KBM-7 (cell line): ENCODE results near the gene RNF111.
"Not testable (repeated sequence)": the region's sequence is repeated elsewhere in the genome, so short reads cannot be mapped to it uniquely, and the experiment has no call there.

ENCODE experiments used
- DNase-seq: peaks from one replicate; pipeline ENCODE4 v3.0.0-alpha.2; 2015
- in situ Hi-C: fragments of 300-500 bp; cut with MboI; formaldehyde crosslinking; loops from 2 replicates; pipeline ENCODE4 v1.14.3; 2020; ENCODE audit warnings: low sequenced_read_pairs, low pct_unique_long_range_greater_than_20kb, mixed read lengths

Gene RNF111

GRCh38 chr15:59116141-59116540, 128.7 kb downstream of the RNF111 start:
- no peak for DNase-seq
- in situ Hi-C loops: no loop called here

GRCh38 chr15:59116771-59117170, 129.3 kb downstream of the RNF111 start:
- no peak for DNase-seq
- in situ Hi-C loops: no loop called here

- in situ Hi-C loops: no loop called here
- DNase-seq: no peak
Measured at GRCh38 chr15:59119625-59120024, 132.2 kb downstream of the RNF111 start.

- in situ Hi-C loops: no loop called here
Measured at GRCh38 chr15:59120937-59121336, 133.5 kb downstream of the RNF111 start.

GRCh38 chr15:59124261-59124660, 136.8 kb downstream of the RNF111 start:
- in situ Hi-C loops: no loop called here
- DNase-seq: no peak

More at GRCh38 chr15:59120937-59121336, 133.5 kb downstream of the RNF111 start:
- DNase-seq: no peak

- DNase-seq, in situ Hi-C loops: not testable (repeated sequence)
Measured at GRCh38 chr15:59125683-59126082, 138.2 kb downstream of the RNF111 start.

- in situ Hi-C loops: not testable (repeated sequence)
- peak; percentile 66 for DNase-seq
Measured at GRCh38 chr15:59127255-59127654, 139.8 kb downstream of the RNF111 start.

- in situ Hi-C loops: no loop called here
- DNase-seq: no peak
Measured at GRCh38 chr15:59131456-59131855, 144.0 kb downstream of the RNF111 start.

- DNase-seq: no peak
- in situ Hi-C loops: no loop called here
Measured at GRCh38 chr15:59131969-59132562, 144.6 kb downstream of the RNF111 start.

- in situ Hi-C loops: no loop called here
- no peak for DNase-seq
Measured at GRCh38 chr15:59133929-59134427, 146.5 kb downstream of the RNF111 start.

GRCh38 chr15:59137566-59137965, 150.1 kb downstream of the RNF111 start:
- no peak for DNase-seq
- in situ Hi-C loops: no loop called here

GRCh38 chr15:59138243-59138642, 150.8 kb downstream of the RNF111 start:
- in situ Hi-C loops: no loop called here
- peak; percentile 81 for DNase-seq

- no peak for DNase-seq
- in situ Hi-C loops: no loop called here
Measured at GRCh38 chr15:59140422-59141226, 153.2 kb downstream of the RNF111 start.

GRCh38 chr15:59143281-59143680, 155.8 kb downstream of the RNF111 start:
- DNase-seq: no peak
- in situ Hi-C loops: no loop called here

GRCh38 chr15:59144594-59144993, 157.1 kb downstream of the RNF111 start:
- in situ Hi-C loops, DNase-seq: not testable (repeated sequence)
